Measurements from ENCODE around the gene MDN1.
"Not testable (repeated sequence)": the region's sequence is repeated elsewhere in the genome, so short reads cannot be mapped to it uniquely, and the experiment has no call there.

MDN1 gene, protein sequence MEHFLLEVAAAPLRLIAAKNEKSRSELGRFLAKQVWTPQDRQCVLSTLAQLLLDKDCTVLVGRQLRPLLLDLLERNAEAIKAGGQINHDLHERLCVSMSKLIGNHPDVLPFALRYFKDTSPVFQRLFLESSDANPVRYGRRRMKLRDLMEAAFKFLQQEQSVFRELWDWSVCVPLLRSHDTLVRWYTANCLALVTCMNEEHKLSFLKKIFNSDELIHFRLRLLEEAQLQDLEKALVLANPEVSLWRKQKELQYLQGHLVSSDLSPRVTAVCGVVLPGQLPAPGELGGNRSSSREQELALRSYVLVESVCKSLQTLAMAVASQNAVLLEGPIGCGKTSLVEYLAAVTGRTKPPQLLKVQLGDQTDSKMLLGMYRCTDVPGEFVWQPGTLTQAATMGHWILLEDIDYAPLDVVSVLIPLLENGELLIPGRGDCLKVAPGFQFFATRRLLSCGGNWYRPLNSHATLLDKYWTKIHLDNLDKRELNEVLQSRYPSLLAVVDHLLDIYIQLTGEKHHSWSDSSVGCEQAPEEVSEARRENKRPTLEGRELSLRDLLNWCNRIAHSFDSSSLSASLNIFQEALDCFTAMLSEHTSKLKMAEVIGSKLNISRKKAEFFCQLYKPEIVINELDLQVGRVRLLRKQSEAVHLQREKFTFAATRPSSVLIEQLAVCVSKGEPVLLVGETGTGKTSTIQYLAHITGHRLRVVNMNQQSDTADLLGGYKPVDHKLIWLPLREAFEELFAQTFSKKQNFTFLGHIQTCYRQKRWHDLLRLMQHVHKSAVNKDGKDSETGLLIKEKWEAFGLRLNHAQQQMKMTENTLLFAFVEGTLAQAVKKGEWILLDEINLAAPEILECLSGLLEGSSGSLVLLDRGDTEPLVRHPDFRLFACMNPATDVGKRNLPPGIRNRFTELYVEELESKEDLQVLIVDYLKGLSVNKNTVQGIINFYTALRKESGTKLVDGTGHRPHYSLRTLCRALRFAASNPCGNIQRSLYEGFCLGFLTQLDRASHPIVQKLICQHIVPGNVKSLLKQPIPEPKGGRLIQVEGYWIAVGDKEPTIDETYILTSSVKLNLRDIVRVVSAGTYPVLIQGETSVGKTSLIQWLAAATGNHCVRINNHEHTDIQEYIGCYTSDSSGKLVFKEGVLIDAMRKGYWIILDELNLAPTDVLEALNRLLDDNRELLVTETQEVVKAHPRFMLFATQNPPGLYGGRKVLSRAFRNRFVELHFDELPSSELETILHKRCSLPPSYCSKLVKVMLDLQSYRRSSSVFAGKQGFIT (N-terminal part only)

DNA sequence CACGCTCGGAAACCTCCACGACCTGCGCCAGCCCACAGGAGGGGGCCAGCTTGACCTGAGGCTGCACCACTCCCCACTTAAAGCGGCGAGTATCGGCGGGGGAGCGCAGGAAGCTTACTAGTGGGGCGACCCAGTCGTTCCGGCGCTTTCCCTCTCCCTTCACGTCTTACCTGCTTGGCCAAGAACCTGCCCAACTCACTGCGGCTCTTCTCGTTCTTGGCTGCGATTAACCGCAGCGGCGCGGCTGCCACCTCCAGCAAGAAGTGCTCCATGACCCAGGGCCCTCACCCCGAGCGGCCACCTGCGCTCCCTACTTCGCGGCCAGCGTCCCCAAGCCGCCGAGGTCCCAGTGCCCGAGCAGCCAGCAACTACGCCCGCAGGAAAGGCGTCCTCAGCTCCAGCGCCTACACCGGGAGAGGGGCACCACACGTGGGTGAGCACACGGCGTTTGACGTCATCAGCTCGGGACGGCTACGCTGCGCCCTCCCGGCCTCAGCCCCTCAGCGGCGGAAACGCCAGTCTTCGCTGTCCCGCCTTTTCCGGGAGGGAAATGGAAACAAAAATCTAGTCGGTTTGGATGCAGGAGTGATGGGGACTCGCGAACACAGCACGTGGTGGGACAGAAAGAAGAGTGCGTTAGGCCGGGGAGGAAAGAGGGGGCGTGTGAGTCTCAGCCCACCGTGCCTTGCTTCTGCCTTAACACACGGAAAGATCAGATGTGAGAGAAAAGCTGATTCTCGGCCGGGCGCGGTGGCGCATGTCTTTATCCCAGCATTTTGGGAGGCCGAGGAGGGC lies at the start of gene MDN1:
Gene MDN1, minus strand, starts transcription at position 459 of the 795 bp plus-strand sequence. Its CDS starts 187 bp downstream, at position 272.
- peak; percentile 79 for DNase-seq (ENCODE audit: low read depth, low spot score)

DNA sequence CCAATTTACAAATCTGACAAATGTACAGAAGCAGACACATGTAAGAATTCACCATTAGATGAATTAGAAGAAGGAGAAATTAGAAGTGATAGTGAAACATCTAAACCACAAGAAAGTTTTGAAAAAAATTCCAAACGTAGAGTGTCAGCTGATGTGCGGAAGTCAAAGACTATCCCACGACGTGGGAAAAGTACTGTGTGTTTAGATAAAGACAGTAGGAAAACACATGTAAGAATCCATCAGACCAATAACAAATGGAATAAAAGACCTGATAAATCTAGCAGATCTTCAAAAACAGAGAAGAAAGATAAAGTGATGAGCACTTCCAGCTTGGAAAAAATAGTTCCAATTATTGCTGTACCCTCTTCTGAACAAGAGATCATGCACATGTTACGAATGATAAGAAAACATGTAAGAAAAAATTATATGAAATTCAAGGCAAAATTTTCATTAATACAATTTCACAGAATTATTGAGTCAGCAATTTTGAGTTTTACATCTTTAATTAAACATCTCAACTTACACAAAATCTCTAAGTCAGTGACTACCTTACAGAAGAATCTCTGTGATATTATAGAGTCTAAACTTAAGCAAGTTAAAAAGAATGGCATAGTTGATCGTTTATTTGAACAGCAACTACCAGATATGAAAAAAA lies 46.6 kb upstream of the MDN1 start:
- no peak for DNase-seq (ENCODE audit: low read depth, low spot score)

DNA sequence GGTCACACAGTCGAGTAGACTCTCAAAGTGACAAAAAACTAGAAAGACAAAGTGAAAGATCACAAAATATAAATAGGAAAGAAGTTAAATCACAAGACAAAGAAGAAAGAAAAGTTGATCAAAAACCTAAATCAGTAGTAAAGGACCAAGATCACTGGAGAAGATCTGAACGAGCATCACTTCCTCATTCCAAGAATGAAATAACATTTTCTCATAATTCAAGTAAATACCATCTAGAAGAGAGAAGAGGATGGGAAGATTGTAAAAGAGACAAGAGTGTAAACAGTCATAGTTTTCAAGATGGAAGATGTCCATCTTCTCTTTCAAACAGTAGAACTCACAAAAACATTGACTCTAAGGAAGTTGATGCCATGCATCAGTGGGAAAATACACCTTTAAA lies 43.1 kb upstream of the MDN1 start:
- DNase-seq (ENCODE audit: low read depth, low spot score): no peak

DNA sequence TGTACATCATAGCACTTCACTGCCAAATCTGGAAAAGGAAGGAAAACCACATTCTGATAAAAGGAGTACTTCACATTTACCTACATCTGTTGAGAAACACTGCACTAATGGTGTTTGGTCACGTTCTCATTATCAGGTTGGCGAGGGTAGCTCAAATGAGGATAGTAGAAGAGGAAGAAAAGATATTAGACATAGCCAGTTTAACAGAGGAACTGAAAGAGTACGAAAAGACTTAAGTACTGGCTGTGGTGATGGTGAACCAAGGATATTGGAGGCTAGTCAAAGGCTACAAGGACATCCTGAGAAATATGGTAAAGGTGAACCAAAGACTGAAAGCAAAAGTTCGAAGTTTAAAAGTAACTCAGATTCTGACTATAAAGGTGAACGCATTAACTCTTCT lies 42.7 kb upstream of the MDN1 start:
- no peak for DNase-seq (ENCODE audit: low read depth, low spot score)

DNA sequence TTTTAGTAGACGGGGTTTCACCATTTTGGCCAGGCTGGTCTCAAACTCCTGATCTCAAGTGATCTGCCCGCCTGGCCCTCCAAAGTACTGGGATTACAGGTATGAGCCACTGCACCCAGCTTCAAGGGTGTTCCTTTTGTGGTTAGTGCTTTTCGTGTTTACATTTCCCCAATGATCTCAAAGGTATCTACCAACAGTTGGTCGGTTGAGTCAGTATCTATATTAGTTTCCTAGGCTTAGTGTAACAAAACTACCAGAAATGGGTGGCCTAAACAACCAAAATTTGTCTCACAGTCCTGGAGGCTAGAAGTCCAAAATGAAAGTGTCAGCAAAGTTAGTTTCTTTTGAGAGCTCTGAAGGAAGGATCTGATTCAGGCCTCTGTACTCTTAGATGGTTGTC lies 40.1 kb upstream of the MDN1 start:
- DNase-seq (ENCODE audit: low read depth, low spot score): no peak

DNA sequence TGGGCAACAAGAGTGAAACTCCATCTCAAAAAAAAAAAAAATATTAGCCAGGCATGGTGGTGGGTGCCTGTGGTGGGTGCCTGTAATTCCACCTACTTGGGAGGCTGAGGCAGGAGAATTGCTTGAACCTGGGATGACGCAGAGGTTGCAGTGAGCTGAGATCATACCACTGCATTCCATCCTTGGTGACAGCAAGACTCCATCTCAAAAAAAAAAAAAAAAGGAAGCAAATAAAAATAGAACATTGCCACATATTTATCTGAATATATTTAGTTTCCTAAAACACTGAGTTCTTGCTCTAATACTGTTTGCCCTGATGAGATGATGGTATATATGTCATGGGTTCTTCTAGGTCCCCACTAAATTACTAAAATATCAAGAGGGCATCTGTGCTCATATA lies 38.4 kb upstream of the MDN1 start:
- DNase-seq (ENCODE audit: low read depth, low spot score): no peak

DNA sequence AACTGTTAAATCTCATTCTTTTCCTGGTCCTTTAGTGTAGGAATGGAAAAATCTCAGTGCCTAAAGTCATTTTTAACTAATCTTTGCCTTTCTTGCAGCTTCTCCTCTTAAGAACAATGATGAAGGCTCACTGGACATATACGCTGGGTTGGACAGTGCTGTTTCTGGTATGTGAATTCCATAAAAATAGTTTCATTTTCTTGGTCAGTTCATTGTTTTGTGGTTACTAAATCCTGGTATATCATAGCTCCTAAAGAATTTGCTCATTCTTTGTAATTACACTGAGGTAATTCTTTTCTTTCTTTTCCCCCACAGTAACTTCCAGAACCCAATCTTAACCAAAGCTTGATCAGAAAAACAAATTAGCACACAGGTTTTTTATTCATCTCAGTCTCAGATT lies 33.5 kb upstream of the MDN1 start:
- DNase-seq (ENCODE audit: low read depth, low spot score): no peak

DNA sequence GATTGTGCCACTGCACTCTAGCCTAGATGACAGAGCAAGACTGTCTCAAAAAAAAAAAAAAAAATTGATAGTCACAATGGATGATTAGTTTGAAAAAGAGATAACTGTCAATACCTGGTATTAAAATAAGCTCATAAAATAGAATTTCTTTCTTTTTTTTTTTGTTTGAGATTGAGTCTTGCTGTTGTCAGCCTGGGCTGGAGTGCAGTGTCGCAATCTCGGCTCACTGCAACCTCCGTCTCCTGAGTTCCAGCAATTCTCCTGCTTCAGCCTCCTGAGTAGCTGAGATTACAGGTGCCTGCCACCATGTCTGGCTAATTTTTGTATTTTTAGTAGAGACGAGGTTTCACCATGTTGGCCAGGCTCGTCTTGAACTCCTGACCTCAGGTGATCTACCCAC lies 27.9 kb upstream of the MDN1 start:
- not testable (repeated sequence) for DNase-seq (ENCODE audit: low read depth, low spot score)

DNA sequence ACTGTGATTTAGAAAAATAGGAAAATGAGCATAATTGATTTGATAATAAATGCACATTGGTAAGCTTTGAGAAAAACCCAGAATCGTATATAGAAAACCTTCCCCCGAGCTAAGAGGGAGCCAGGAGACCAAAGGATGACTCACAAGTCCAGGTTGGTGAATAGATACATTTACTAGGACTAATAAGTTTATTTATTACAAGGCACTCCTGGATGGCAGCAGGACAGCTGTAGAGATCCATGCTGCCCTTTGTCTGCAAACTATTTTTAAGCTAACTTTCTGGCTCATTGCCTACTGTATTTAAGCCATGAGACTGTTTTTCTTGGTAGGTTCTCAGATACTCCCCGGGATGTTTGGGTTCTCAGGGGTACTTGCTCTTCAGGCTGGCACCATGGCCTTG lies 23.5 kb upstream of the MDN1 start:
- no peak for DNase-seq (ENCODE audit: low read depth, low spot score)

DNA sequence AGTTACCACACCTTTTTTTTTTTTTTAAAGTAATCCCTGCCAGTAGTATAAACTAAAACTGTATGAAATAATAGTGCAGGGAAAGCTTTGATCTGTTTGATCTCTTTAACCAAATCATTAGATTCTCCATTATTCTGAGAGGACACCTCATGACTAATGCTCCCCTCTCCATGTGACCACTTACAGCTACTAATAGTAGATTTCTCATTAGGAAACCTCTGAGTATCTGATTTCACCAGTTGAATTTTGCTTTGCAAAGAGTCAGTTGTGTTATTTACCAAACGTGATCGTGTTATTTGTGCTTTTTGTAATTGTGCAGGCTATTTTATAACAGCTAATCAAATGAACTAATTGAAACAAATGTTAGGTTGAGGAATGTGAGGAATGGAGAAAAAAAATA lies 22.6 kb upstream of the MDN1 start:
- DNase-seq (ENCODE audit: low read depth, low spot score): no peak

DNA sequence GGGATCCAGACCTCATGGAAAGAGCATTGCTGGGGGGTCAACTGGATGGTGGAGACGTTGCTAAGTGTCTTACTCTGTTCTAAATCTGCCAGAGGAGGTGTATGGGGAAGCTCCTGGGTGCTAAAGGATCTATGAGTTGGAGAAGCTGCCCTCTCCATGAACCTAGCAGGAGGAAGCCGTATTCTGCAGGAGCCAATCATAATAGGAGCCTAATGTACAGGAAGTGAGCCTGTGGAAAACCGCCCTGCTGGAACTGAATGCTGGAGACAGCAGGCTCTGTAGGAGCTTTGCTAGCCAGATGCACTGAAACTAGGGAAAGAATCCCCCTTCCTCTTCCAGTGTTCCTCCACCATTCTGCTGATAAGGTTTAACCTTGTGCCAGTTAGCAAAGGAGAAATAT lies 20.9 kb upstream of the MDN1 start:
- no peak for DNase-seq (ENCODE audit: low read depth, low spot score)

DNA sequence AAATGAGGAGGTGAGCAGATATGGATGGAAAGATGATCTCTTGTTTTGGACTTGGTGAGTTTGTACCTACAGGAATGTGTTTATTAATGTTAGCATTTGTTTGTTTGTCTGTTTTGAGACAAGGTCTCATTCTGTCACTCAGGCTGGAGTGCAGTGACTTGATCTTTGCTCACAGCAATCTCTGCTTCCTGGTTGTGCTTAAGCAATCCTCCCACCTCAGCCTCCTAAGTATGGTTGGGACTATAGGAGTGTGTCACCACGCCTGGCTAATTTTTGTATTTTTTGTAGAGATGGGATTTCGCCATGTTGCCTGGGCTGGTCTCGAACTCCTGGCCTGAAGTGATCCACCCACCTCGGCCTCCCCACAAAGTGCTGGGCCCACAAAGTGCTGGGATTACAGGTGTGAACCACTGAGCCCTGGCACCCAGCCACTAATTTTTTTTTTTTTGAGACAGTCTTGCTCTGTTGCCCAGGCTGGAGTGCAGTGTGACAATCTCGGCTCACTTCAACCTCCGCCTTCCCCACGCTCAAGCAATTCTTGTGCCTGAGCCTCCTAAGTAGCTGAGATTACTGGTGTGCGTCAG lies 17.1 kb upstream of the MDN1 start:
- DNase-seq (ENCODE audit: low read depth, low spot score): no peak

DNA sequence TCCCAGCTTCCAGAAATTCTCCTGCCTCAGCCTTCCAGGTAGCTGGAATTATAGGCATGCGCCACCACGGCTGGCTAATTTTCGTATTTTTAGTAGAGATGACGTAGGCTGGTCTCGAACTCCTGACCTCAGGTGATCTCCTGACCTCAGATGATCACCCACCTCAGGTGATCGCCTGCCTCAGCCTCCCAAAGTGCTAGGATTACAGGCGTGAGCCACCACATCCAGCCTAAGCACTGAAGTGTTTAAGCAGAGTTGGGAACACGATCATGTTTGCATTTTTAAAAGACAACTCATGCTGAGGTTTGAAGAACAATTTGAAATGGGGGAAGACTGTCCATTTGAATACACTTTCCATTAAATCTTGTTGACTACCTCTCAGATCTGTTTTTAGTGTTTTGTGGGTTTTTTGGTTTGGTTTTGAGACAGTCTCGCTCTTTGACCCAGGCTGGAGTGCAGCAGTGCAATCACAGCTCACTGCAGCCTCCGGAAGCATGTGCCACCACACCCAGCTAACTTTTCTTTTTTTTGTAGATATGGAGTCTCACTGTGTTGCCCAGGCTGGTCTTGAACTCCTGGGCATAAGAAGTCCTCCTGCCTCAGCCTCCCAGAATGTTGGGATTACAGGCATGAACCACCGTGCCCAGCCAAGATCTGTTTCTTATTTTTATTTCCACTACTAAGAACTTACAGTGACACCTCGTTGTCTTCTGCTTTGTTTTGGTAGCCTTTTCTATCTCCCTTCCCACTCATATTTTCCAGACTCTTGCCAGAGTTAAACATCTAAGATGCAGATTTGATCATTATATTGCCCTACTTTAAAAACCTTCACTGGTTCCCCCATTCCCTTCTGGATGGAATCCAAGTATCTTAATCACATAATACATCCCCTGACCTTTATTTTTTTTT lies 15.5 kb upstream of the MDN1 start:
- DNase-seq (ENCODE audit: low read depth, low spot score): no peak

DNA sequence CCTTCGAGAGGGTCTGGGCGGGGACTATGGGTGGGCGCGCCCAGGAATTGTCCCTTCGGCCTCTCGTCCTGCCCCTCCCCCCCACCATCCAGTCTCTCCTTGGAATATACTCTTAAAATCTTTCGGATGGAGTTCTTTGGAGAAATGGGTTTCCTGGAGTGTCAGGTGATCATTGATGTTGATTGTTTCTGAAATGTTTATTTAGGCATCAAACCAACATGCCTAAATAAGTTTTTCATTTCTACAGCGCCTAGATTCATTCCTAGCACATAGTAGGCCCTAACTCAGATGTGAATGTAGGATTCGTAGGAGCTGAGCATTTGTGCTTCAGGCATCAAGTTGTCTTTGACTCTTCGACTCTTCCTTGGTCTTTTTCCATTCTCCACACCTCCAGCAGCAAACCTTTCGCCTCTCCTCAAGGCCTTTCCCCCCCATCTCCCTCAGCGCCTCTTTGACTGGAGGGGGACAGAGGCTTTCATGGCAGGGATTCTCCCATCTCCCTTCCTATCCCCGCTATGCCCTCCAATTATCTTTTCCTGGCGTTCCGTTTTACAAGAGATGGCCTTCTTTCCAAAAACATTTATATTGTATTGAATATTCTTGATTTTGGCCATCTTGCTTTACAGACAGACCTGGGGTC lies 10.7 kb upstream of the MDN1 start:
- no peak for DNase-seq (ENCODE audit: low read depth, low spot score)

DNA sequence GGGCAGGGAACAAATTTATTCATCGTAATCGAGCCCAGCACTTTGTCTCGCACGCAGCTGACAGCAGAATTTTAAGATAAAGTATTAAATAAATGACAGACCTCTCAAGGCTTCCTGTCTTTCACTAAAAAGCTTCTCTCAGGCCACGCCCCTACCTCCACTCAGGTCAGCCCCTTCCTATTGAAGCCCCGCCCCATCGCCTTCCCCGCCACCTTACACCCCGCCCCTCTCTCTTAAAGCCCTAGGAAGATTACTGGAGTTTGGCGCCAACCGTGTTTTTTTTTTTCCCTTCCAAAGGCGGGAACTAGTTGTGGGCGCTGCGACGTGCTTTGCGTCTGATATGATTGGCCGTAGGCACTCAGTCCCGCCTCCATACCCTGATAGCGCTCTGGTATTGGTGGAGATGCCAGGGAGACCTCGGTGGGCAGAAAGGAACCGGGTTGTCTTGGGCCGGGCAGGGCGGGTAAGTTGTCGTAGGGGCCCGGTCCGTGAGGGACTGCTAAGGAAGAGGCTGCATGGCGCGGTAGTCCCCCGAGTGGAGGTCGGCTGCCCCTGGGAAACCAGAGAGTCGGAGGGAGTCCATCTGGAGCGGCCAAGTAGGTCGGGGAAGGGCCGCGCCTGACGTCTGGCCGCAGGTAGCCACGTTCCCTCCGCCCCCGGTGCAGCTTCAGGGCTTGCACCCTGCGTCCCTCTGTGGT lies 10.0 kb upstream of the MDN1 start, which contains the start of gene CASP8AP2:
Gene CASP8AP2, plus strand, starts transcription at position 409 of the 698 bp plus-strand sequence.
- DNase-seq (ENCODE audit: low read depth, low spot score): peak; percentile 92

DNA sequence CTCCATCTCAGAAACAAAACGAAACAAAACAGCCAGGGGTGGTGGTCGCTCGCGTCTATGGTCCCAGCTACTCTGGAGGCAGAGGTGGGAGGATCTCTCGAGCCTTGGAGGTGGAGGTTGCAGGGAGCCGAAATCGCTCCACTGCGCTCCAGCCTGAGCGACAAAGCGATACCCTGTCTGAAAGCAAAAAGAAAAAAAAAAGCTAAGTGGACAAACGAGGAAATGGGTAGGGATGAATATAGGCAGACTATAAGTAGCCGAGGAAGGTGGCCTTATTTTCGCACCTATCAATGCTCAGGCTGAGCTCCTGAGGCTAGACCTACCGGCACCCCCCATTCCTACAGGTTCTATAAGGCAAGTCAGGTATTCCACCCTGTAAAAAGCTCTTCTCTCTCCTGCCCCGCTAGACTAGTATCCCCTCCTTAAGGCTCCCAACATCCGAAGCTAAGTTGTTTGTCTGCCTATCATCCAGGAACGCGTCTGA lies 9.4 kb upstream of the MDN1 start:
- no peak for DNase-seq (ENCODE audit: low read depth, low spot score)

DNA sequence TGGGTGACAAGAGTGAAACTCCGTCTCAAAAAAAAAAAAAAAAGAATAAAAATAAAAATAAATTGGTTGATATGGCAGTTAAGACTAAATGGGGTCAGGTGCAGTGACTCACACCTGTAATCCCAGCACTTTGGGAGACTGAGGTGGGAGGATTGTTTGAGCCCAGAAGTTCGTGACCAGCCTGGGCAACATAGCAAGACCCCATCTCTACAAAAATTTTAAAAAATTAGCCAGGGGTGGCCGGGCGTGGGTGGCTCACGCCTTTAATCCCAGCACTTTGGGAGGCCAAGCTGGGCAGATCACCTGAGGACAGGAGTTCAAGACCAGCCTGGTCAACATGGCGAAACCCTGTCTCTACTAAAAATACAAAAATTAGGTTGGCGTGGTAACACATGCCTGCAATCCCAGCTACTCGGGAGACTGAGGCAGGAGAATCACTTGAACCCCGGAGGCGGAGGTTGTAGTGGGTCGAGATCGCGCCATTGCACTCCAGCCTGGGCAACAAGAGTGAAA lies 8.9 kb upstream of the MDN1 start:
- DNase-seq (ENCODE audit: low read depth, low spot score): not testable (repeated sequence)
